DND-41 (cell line): ENCODE data around the gene KIRREL3.

Source experiments
- ATAC-seq: fragments of 200-7000 bp; cut with Tn5 transposase; 3 replicates; pipeline ENCODE4 v1.9.1; 2021; ENCODE audit warnings: low read depth; ENCODE audit not compliant: insufficient read depth
- DNase-seq: peaks from one replicate; pipeline ENCODE4 v3.0.0-alpha.2; 2020
- H2AFZ ChIP-seq: 2 replicates; pipeline ENCODE4 v1.6.0; 2012; ENCODE audit warnings: low read depth, low read length
- H3K27ac ChIP-seq: 2 replicates; pipeline ENCODE4 v1.5.1; 2012; ENCODE audit warnings: low read length, inconsistent platforms
- H3K27me3 ChIP-seq: fragments of 200-600 bp; sonication (generic); 2 replicates; pipeline ENCODE4 v1.6.0; 2012; ENCODE audit warnings: low read length, mild to moderate bottlenecking, inconsistent platforms; ENCODE audit not compliant: insufficient read depth, poor library complexity
- H3K36me3 ChIP-seq: 2 replicates; pipeline ENCODE4 v1.5.1; 2012; ENCODE audit warnings: low read length, inconsistent platforms; ENCODE audit not compliant: insufficient read depth
- H3K4me1 ChIP-seq: 2 replicates; pipeline ENCODE4 v1.5.1; 2012; ENCODE audit warnings: mild to moderate bottlenecking, low read length; ENCODE audit not compliant: insufficient read depth
- H3K4me2 ChIP-seq: 2 replicates; pipeline ENCODE4 v1.6.0; 2012; ENCODE audit warnings: mild to moderate bottlenecking, moderate library complexity, low read length, inconsistent platforms; ENCODE audit not compliant: insufficient read depth
- H3K4me3 ChIP-seq, 2 experiments: fragments of 200-600 bp in 1 of 2; shearing (Covaris generic) in 1 of 2; 2 replicates each; pipeline ENCODE4 v1.5.1; 2012 to 2016; ENCODE audit warnings: inconsistent platforms in 2 of 2, low read length in 2 of 2, mild to moderate bottlenecking in 2 of 2, low read depth in 1 of 2, moderate library complexity in 1 of 2
- H3K79me2 ChIP-seq: 2 replicates; pipeline ENCODE4 v1.6.0; 2012; ENCODE audit warnings: low read length, inconsistent platforms; ENCODE audit not compliant: insufficient read depth
- H3K9ac ChIP-seq: 2 replicates; pipeline ENCODE4 v1.6.0; 2012; ENCODE audit warnings: low read depth, mild to moderate bottlenecking, inconsistent platforms, low read length, moderate library complexity
- H3K9me3 ChIP-seq: 2 replicates; pipeline ENCODE4 v1.5.1; 2012; ENCODE audit warnings: low read length, moderate library complexity, mild to moderate bottlenecking, inconsistent platforms; ENCODE audit not compliant: insufficient read depth, severe bottlenecking
- H4K20me1 ChIP-seq: 2 replicates; pipeline ENCODE4 v1.6.0; 2012; ENCODE audit warnings: low read length; ENCODE audit not compliant: insufficient read depth
- EZH2 ChIP-seq: IDR thresholded peaks from 3 replicates; pipeline ENCODE4 v1.6.1; 2012; ENCODE audit warnings: borderline replicate concordance, low read depth, mild to moderate bottlenecking, moderate library complexity, low read length, inconsistent platforms; ENCODE audit not compliant: severe bottlenecking
- TF ChIP-seq, protein P1 (sequence below): IDR thresholded peaks from 2 replicates; pipeline ENCODE4 v1.5.1; 2012; ENCODE audit warnings: borderline replicate concordance, low read length, moderate library complexity, mild to moderate bottlenecking; ENCODE audit not compliant: poor library complexity, severe bottlenecking; ENCODE audit errors: extremely low read depth

KIRREL3 gene

GRCh38 chr11:126746443-126746842 lies 254.1 kb downstream of the KIRREL3 start:
- Histone ChIP-seq H3K36me3 (no peaks in the 10 kb centered on the region), H2AFZ (no peak overlapping the region), H3K27ac (no peak overlapping the region), H3K9ac (no peak overlapping the region), H3K9me3 (no peaks in the 10 kb centered on the region), H3K4me3 (no peak overlapping the region), H4K20me1 (no peaks in the 10 kb centered on the region), H3K4me1 (no peaks in the 10 kb centered on the region), H3K27me3 (peaks cover 3% of the 10 kb centered on the region), H3K4me2 (no peak overlapping the region), H3K79me2 (no peaks in the 10 kb centered on the region)
- no peak for DNase-seq
- no peak for TF ChIP-seq EZH2
- TF ChIP-seq, protein P1, sequence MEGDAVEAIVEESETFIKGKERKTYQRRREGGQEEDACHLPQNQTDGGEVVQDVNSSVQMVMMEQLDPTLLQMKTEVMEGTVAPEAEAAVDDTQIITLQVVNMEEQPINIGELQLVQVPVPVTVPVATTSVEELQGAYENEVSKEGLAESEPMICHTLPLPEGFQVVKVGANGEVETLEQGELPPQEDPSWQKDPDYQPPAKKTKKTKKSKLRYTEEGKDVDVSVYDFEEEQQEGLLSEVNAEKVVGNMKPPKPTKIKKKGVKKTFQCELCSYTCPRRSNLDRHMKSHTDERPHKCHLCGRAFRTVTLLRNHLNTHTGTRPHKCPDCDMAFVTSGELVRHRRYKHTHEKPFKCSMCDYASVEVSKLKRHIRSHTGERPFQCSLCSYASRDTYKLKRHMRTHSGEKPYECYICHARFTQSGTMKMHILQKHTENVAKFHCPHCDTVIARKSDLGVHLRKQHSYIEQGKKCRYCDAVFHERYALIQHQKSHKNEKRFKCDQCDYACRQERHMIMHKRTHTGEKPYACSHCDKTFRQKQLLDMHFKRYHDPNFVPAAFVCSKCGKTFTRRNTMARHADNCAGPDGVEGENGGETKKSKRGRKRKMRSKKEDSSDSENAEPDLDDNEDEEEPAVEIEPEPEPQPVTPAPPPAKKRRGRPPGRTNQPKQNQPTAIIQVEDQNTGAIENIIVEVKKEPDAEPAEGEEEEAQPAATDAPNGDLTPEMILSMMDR: no peak
- no peak for ATAC-seq

GRCh38 chr11:126744699-126745098 lies 255.9 kb downstream of the KIRREL3 start:
- Histone ChIP-seq H3K27ac (no peak overlapping the region), H3K9me3 (no peaks in the 10 kb centered on the region), H3K27me3 (peaks cover 5% of the 10 kb centered on the region), H2AFZ (no peak overlapping the region), H3K4me2 (no peak overlapping the region), H3K36me3 (no peaks in the 10 kb centered on the region), H3K4me1 (no peaks in the 10 kb centered on the region), H3K4me3 (no peak overlapping the region), H3K9ac (no peak overlapping the region), H4K20me1 (no peaks in the 10 kb centered on the region), H3K79me2 (no peaks in the 10 kb centered on the region)
- no peak for TF ChIP-seq EZH2
- TF ChIP-seq, protein P1: no peak
- ATAC-seq: no peak
- DNase-seq: no peak

DNA sequence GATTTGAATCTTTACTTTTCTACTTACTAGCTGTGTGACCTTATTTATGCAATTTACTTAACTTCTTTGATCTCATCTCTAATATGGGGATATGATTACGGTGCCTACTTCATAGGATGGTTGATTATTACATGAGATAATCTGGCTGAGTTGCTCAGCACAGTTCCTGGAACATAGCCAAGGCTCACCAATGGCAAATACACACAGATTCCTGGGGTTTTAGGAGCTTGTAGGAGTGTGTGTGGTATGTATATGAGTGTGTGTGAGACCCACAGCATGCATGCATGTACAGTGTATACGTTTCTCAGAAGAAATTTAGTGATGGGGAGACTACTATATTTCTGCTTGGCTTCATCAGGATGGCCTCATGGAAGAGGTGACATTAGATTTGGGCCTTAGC lies 256.9 kb downstream of the KIRREL3 start:
- no peak for TF ChIP-seq EZH2
- TF ChIP-seq, protein P1: no peak
- Histone ChIP-seq H3K79me2 (no peaks in the 10 kb centered on the region), H3K9ac (no peak overlapping the region), H3K27me3 (peaks cover 11% of the 10 kb centered on the region), H3K27ac (no peak overlapping the region), H3K4me2 (no peak overlapping the region), H3K4me3 (no peak overlapping the region), H3K4me1 (no peaks in the 10 kb centered on the region), H4K20me1 (no peaks in the 10 kb centered on the region), H3K9me3 (no peaks in the 10 kb centered on the region), H2AFZ (no peak overlapping the region), H3K36me3 (no peaks in the 10 kb centered on the region)
- DNase-seq (no peak), ATAC-seq (no peak)

- Histone ChIP-seq H3K9me3 (no peaks in the 10 kb centered on the region), H3K4me2 (no peak overlapping the region), H3K4me1 (no peaks in the 10 kb centered on the region), H2AFZ (no peak overlapping the region), H3K36me3 (no peaks in the 10 kb centered on the region), H3K27ac (no peak overlapping the region), H3K27me3 (peaks cover 14% of the 10 kb centered on the region), H4K20me1 (no peaks in the 10 kb centered on the region), H3K79me2 (no peaks in the 10 kb centered on the region), H3K9ac (no peak overlapping the region), H3K4me3 (no peak overlapping the region)
- TF ChIP-seq EZH2: no peak
- TF ChIP-seq, protein P1: no peak
- DNase-seq (no peak), ATAC-seq (no peak)
Measured at GRCh38 chr11:126742582-126742981, 258.0 kb downstream of the KIRREL3 start.
